SK-N-SH (cell line): ENCODE data around the gene DYNC2H1. TPM values are rescaled to one million over a fixed set of nuclear protein-coding genes. Genes with fewer than 3 reads are reported as not detected.

Source experiments
- CTCF ChIA-PET: fragments of 300-600, 350-600 bp; formaldehyde crosslinking; extraction: SDS; loops from one replicate; lab custom pipeline; 2021; lab: Yijun Ruan, JAX
- POLR2A ChIA-PET: fragments of 350-600 bp; sonication (Branson Sonifier 250); formaldehyde crosslinking; extraction: SDS; loops from one replicate; lab custom pipeline; 2020; ENCODE audit warnings: antibody characterized with exemption, inconsistent platforms; lab: Yijun Ruan, JAX
- DNase-seq: peaks from one replicate; pipeline ENCODE4 v3.0.0; 2012
- H2AFZ ChIP-seq: fragments of 200-600 bp; sonication (generic); 2 replicates; pipeline ENCODE4 v1.8.1; 2016; ENCODE audit warnings: antibody characterized with exemption, mild to moderate bottlenecking, low read depth
- H3F3A ChIP-seq: fragments of 200-600 bp; sonication (generic); replicated peaks from 2 replicates; pipeline ENCODE3; 2016; ENCODE audit warnings: antibody characterized with exemption, mild to moderate bottlenecking; ENCODE audit not compliant: insufficient read depth
- H3K27ac ChIP-seq, 2 experiments: fragments of 200-500 bp in 1 of 2; fragments of 200-600 bp in 1 of 2; sonication (Bioruptor generic) in 1 of 2; sonication (generic), shearing (Covaris generic) in 1 of 2; 2 replicates each; pipeline versions ENCODE4 v1.5.1 to v1.6.1; 2014 to 2016; ENCODE audit warnings: low read depth in 2 of 2, inconsistent platforms in 1 of 2, low read length in 1 of 2, mild to moderate bottlenecking in 1 of 2, mixed read lengths in 1 of 2
- H3K27me3 ChIP-seq: fragments of 200-600 bp; sonication (generic), shearing (Covaris generic); 2 replicates; pipeline ENCODE4 v1.6.1; 2016; ENCODE audit warnings: mixed run types; ENCODE audit not compliant: insufficient read depth
- H3K36me3 ChIP-seq, 2 experiments: fragments of 200-500 bp in 1 of 2; fragments of 200-600 bp in 1 of 2; sonication (Bioruptor generic) in 1 of 2; sonication (generic) in 1 of 2; replicated peaks in 1 of 2; 2 replicates each; pipeline versions ENCODE3 to v1.5.1; 2014 to 2016; ENCODE audit warnings: low read length in 1 of 2, mild to moderate bottlenecking in 1 of 2; ENCODE audit not compliant: insufficient read depth in 2 of 2, control insufficient read depth in 1 of 2
- H3K4me1 ChIP-seq, 2 experiments: fragments of 200-500 bp in 1 of 2; fragments of 200-600 bp in 1 of 2; sonication (Bioruptor generic) in 1 of 2; sonication (generic), shearing (Covaris generic) in 1 of 2; 2 replicates each; pipeline versions ENCODE4 v1.5.1 to v1.6.1; 2014 to 2016; ENCODE audit warnings: low read depth in 1 of 2, low read length in 1 of 2, mixed run types in 1 of 2; ENCODE audit not compliant: insufficient read depth in 2 of 2, control insufficient read depth in 1 of 2
- H3K4me2 ChIP-seq: fragments of 200-600 bp; sonication (generic), shearing (Covaris generic); 2 replicates; pipeline ENCODE4 v1.6.1; 2017; ENCODE audit warnings: mixed run types
- H3K4me3 ChIP-seq, 2 experiments: fragments of 200-500 bp in 1 of 2; fragments of 200-600 bp in 1 of 2; sonication (Bioruptor generic) in 1 of 2; sonication (generic), shearing (Covaris generic) in 1 of 2; 2 replicates each; pipeline versions ENCODE4 v1.5.1 to v1.8.1; 2014 to 2016; ENCODE audit warnings: low read depth in 2 of 2, inconsistent platforms in 1 of 2, low read length in 1 of 2, mild to moderate bottlenecking in 1 of 2, mixed read lengths in 1 of 2, moderate library complexity in 1 of 2
- H3K79me2 ChIP-seq: fragments of 200-600 bp; sonication (generic); 2 replicates; pipeline ENCODE4 v1.8.1; 2017; ENCODE audit warnings: mild to moderate bottlenecking; ENCODE audit not compliant: insufficient read depth
- H3K9ac ChIP-seq: fragments of 200-600 bp; sonication (generic); 2 replicates; pipeline ENCODE4 v1.6.1; 2017; ENCODE audit warnings: mixed run types
- H3K9me2 ChIP-seq: fragments of 200-600 bp; sonication (generic); 2 replicates; pipeline ENCODE4 v1.6.1; 2017; ENCODE audit warnings: mixed run types
- H3K9me3 ChIP-seq: fragments of 200-600 bp; sonication (generic); 2 replicates; pipeline ENCODE4 v1.6.1; 2017; ENCODE audit warnings: mixed run types, mild to moderate bottlenecking, moderate library complexity
- H4K20me1 ChIP-seq: fragments of 200-600 bp; sonication (generic); 2 replicates; pipeline ENCODE4 v1.6.1; 2017; ENCODE audit warnings: mild to moderate bottlenecking, mixed run types; ENCODE audit not compliant: insufficient read depth
- EZH2phosphoT487 ChIP-seq: fragments of 200-600 bp; sonication (generic); IDR thresholded peaks from 2 replicates; pipeline ENCODE4 v1.6.1; 2017; ENCODE audit warnings: low read depth, mixed run types, mild to moderate bottlenecking, antibody characterized with exemption, moderate library complexity, borderline replicate concordance
- FOXM1 ChIP-seq: IDR thresholded peaks from 2 replicates; pipeline ENCODE4 v1.4.0; 2012; ENCODE audit warnings: low read depth, mild to moderate bottlenecking
- GATA2 ChIP-seq: sonication (generic); formaldehyde crosslinking; IDR thresholded peaks from 2 replicates; pipeline ENCODE4 v1.5.0; 2020; ENCODE audit warnings: mild to moderate bottlenecking, missing genetic modification reagents
- JUND ChIP-seq: IDR thresholded peaks from 2 replicates; pipeline ENCODE4 v1.4.0; 2012
- MEF2A ChIP-seq: IDR thresholded peaks from 2 replicates; pipeline ENCODE4 v1.4.0; 2012; ENCODE audit warnings: low read depth, borderline replicate concordance
- NFIC ChIP-seq: IDR thresholded peaks from 2 replicates; pipeline ENCODE4 v1.4.0; 2012; ENCODE audit warnings: borderline replicate concordance
- RAD21 ChIP-seq: IDR thresholded peaks from 2 replicates; pipeline ENCODE4 v1.6.1; 2012; ENCODE audit warnings: mild to moderate bottlenecking, low read length
- RXRA ChIP-seq: IDR thresholded peaks from 2 replicates; pipeline ENCODE4 v1.4.0; 2012; ENCODE audit warnings: low read depth, mild to moderate bottlenecking, borderline replicate concordance
- TEAD4 ChIP-seq: IDR thresholded peaks from 2 replicates; pipeline ENCODE4 v1.4.0; 2012; ENCODE audit warnings: mild to moderate bottlenecking, borderline replicate concordance; ENCODE audit not compliant: insufficient read depth
- WGBS: methylation state at CpG from one replicate; pipeline ENCODE4 v1.1.6; 2017; ENCODE audit warnings: low lambda C conversion rate; 5-methylcytosine and 5-hydroxymethylcytosine counted together
- polyA plus RNA-seq, 3 experiments: library from polyadenylated mRNA; depleted of rRNA; stranded (reverse); fragments of >200 nt; gene quantifications; 2 replicates each; pipeline ENCODE4 v1.2.3, GENCODE V29; 2012
- TF ChIP-seq, protein P1 (sequence below): IDR thresholded peaks from 2 replicates; pipeline ENCODE4; 2012
- TF ChIP-seq, protein P2 (sequence below): fragments of 200-600 bp; sonication (generic); IDR thresholded peaks from 2 replicates; pipeline ENCODE4 v1.6.1; 2017; ENCODE audit warnings: antibody characterized with exemption, mild to moderate bottlenecking, moderate library complexity
- TF ChIP-seq, protein P3 (sequence below): fragments of 150-350 bp; IDR thresholded peaks from 2 replicates; pipeline ENCODE4 v1.6.1; 2017; ENCODE audit warnings: antibody characterized with exemption, low read length, low read depth, borderline replicate concordance
- TF ChIP-seq, protein P4 (sequence below): IDR thresholded peaks from 2 replicates; pipeline ENCODE4 v1.4.0; 2012; ENCODE audit warnings: low read depth, borderline replicate concordance
- TF ChIP-seq, protein P5 (sequence below): IDR thresholded peaks from 2 replicates; pipeline ENCODE4 v1.6.1; 2012; ENCODE audit warnings: mild to moderate bottlenecking, low read depth, low read length, moderate library complexity

Gene DYNC2H1
- polyA plus RNA-seq, 1 of the 3 experiments (the other 2 are of a cell fraction): 15.3 TPM

DNA sequence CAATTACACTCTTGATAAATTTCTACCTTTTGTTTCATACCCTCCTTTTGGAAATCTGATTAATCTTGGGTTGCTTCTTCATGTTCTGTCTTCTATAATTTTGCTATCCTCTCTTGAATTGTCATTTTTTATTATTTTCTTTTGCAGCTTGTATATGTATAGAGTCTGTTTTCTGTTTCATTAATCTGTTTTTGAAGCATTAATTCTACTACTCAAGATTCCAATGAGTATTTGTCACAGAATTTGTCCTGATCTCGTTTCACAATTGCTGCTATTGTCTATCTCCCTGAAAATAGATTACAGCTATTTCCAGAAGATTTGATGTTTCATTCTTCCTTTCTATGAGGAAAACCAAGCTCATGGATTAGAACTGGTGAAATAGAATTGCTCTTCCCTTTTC, 406.1 kb downstream of the DYNC2H1 start (continued):
- TF ChIP-seq, protein P1, sequence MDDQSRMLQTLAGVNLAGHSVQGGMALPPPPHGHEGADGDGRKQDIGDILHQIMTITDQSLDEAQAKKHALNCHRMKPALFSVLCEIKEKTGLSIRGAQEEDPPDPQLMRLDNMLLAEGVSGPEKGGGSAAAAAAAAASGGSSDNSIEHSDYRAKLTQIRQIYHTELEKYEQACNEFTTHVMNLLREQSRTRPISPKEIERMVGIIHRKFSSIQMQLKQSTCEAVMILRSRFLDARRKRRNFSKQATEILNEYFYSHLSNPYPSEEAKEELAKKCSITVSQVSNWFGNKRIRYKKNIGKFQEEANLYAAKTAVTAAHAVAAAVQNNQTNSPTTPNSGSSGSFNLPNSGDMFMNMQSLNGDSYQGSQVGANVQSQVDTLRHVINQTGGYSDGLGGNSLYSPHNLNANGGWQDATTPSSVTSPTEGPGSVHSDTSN: peak; percentile 58; the same call in 1 of the 2 replicates
- peak; percentile 39 for TF ChIP-seq JUND

DNA sequence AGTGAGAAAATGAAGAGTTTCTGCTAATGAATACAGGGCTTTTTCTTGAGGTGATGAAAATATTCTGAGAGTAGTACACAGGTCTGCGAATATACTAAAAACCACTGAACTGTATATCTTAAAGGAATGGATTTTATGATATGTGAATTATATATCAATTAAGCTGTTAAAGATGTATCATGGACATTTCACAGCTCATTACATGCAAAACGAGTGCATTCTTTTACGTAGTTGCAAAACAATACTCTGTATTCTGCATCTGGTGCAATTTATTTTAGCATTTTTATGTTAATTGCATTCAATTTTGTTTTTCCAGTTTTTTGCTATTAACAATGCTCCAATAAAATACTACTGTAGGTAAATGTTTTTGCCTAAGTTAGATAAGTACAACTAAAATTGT, 411.6 kb downstream of the DYNC2H1 start:
- TF ChIP-seq TEAD4 (no peak), JUND (no peak), RAD21 (no peak), MEF2A (no peak)
- TF ChIP-seq, protein P2, sequence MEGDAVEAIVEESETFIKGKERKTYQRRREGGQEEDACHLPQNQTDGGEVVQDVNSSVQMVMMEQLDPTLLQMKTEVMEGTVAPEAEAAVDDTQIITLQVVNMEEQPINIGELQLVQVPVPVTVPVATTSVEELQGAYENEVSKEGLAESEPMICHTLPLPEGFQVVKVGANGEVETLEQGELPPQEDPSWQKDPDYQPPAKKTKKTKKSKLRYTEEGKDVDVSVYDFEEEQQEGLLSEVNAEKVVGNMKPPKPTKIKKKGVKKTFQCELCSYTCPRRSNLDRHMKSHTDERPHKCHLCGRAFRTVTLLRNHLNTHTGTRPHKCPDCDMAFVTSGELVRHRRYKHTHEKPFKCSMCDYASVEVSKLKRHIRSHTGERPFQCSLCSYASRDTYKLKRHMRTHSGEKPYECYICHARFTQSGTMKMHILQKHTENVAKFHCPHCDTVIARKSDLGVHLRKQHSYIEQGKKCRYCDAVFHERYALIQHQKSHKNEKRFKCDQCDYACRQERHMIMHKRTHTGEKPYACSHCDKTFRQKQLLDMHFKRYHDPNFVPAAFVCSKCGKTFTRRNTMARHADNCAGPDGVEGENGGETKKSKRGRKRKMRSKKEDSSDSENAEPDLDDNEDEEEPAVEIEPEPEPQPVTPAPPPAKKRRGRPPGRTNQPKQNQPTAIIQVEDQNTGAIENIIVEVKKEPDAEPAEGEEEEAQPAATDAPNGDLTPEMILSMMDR: no peak
- H3K9me3 ChIP-seq: no peaks in the 10 kb centered on the region
- 94% methylated on average over 3 of the region's 3 CpGs for WGBS

DNA sequence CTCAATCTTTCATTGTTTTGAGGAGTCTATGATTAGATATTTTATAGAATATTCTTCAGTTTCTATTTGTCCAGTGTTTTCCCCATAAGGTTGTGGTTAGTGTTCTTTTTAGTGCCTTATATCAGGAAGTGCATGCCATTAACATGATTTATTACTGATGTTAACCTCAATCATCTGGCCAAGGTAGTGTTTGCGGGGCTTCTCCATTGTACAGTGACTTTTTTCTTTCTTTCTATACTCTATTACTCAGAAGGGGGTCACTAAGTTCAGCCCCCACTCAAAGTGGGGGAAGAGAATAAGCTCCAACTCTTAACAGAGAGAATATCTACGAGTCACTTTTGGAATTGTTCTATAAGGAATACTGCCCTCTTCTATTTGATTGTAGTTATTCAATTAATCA, 415.8 kb downstream of the DYNC2H1 start:
- WGBS: 15% methylated on average over 2 of the region's 2 CpGs
- Histone ChIP-seq H3K4me1 (peaks cover 24 to 29% of the 10 kb centered on the region in 2 experiments), H3K27me3 (no peaks in the 10 kb centered on the region), H3K9me3 (no peaks in the 10 kb centered on the region), H3K9ac (peak overlapping the region; percentile 17; the same call in 1 of the 2 replicates), H3K9me2 (no peaks in the 10 kb centered on the region), H2AFZ (peak overlapping the region; percentile 57), H3K36me3 (no peaks in the 10 kb centered on the region), H3K4me2 (peak overlapping the region; percentile 36; the same call in 1 of the 2 replicates), H4K20me1 (no peaks in the 10 kb centered on the region), H3K27ac (peak overlapping the region; percentile 76 to 86), H3K4me3 (no peak overlapping the region), H3F3A (peaks cover 33% of the 10 kb centered on the region), H3K79me2 (no peaks in the 10 kb centered on the region)
- POLR2A ChIA-PET: no interaction called here
- no peak for DNase-seq
- CTCF ChIA-PET: interaction anchor here (0.6 to 1.7 kb wide), 2 partner anchors 12 to 35 kb away, joined by 3 to 5 read pairs; no protein-coding TSS in a partner anchor
- TF ChIP-seq GATA2 (CRISPR knock-in tag) (no peak), FOXM1 (0 out of 2 replicates have a peak, but pooled peaks have one; percentile 68), EZH2phosphoT487 (no peak), NFIC (peak; percentile 69), RXRA (peak; percentile 76)
- TF ChIP-seq, protein P3, sequence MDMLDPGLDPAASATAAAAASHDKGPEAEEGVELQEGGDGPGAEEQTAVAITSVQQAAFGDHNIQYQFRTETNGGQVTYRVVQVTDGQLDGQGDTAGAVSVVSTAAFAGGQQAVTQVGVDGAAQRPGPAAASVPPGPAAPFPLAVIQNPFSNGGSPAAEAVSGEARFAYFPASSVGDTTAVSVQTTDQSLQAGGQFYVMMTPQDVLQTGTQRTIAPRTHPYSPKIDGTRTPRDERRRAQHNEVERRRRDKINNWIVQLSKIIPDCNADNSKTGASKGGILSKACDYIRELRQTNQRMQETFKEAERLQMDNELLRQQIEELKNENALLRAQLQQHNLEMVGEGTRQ: no peak
- TF ChIP-seq, protein P4, sequence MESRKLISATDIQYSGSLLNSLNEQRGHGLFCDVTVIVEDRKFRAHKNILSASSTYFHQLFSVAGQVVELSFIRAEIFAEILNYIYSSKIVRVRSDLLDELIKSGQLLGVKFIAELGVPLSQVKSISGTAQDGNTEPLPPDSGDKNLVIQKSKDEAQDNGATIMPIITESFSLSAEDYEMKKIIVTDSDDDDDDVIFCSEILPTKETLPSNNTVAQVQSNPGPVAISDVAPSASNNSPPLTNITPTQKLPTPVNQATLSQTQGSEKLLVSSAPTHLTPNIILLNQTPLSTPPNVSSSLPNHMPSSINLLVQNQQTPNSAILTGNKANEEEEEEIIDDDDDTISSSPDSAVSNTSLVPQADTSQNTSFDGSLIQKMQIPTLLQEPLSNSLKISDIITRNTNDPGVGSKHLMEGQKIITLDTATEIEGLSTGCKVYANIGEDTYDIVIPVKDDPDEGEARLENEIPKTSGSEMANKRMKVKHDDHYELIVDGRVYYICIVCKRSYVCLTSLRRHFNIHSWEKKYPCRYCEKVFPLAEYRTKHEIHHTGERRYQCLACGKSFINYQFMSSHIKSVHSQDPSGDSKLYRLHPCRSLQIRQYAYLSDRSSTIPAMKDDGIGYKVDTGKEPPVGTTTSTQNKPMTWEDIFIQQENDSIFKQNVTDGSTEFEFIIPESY: 0 out of 2 replicates have a peak, but pooled peaks have one; percentile 17
- TF ChIP-seq, protein P5, sequence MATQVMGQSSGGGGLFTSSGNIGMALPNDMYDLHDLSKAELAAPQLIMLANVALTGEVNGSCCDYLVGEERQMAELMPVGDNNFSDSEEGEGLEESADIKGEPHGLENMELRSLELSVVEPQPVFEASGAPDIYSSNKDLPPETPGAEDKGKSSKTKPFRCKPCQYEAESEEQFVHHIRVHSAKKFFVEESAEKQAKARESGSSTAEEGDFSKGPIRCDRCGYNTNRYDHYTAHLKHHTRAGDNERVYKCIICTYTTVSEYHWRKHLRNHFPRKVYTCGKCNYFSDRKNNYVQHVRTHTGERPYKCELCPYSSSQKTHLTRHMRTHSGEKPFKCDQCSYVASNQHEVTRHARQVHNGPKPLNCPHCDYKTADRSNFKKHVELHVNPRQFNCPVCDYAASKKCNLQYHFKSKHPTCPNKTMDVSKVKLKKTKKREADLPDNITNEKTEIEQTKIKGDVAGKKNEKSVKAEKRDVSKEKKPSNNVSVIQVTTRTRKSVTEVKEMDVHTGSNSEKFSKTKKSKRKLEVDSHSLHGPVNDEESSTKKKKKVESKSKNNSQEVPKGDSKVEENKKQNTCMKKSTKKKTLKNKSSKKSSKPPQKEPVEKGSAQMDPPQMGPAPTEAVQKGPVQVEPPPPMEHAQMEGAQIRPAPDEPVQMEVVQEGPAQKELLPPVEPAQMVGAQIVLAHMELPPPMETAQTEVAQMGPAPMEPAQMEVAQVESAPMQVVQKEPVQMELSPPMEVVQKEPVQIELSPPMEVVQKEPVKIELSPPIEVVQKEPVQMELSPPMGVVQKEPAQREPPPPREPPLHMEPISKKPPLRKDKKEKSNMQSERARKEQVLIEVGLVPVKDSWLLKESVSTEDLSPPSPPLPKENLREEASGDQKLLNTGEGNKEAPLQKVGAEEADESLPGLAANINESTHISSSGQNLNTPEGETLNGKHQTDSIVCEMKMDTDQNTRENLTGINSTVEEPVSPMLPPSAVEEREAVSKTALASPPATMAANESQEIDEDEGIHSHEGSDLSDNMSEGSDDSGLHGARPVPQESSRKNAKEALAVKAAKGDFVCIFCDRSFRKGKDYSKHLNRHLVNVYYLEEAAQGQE: no peak

More for the DNA sequence above, 411.6 kb downstream of the DYNC2H1 start:
- DNase-seq: no peak
- no peak overlapping the region for H3K9ac ChIP-seq
- peaks cover 2 to 8% of the 10 kb centered on the region in 2 experiments; a peak in 1 of 4 replicates for H3K4me1 ChIP-seq
- no peaks in the 10 kb centered on the region for H3K36me3 ChIP-seq
- H3K9me2 ChIP-seq: no peaks in the 10 kb centered on the region
- H2AFZ ChIP-seq: no peak overlapping the region
- no peaks in the 10 kb centered on the region for H3K79me2 ChIP-seq
- no peaks in the 10 kb centered on the region for H4K20me1 ChIP-seq
- POLR2A ChIA-PET: no interaction called here
- peaks cover 17% of the 10 kb centered on the region for H3F3A ChIP-seq
- H3K27me3 ChIP-seq: no peaks in the 10 kb centered on the region
- H3K4me3 ChIP-seq: no peak overlapping the region
- CTCF ChIA-PET: no interaction called here
- no peak overlapping the region for H3K27ac ChIP-seq
- H3K4me2 ChIP-seq: no peak overlapping the region
